ENCODE data around the gene KCNJ15. TPM values are rescaled to one million over a fixed set of nuclear protein-coding genes. Genes with fewer than 3 reads are reported as not detected.

The KCNJ15 gene
- total RNA-seq, 1 donor from 2014 or later = not detected

DNA sequence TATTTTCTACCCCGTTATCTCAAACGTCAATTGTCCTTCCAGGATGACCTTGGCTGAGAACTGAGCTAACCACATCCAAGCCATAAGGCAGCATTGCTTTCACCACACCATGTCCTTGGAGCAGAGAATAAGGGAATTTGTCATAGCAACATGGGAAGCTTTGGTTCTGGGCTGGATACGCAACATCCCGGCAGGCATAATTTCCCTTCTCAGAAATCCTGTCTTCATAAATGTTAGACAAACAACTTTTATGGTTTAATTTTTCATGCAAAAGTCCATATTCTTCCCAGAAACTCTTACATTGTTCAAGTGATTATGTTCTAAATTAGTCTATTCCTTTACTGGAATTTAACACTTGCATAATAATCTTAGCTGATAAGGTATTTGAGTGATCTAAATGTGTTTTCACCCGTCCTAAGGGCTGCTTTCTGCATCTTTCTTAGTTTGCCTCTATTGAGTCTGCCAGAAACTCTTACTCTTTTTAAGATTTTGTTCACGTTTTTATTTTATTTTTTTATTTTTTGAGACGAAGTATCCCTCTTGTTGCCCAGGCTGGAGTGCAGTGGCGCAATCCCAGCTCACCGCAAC is 51.8 kb downstream of the KCNJ15 start:
- H3K27me3 Mint-ChIP-seq (ENCODE audit: unreplicated experiment) = no peaks in the 10 kb centered on the region
- no peaks in the 10 kb centered on the region for H3K36me3 Mint-ChIP-seq (ENCODE audit: unreplicated experiment)
- TF ChIP-seq, protein P1, sequence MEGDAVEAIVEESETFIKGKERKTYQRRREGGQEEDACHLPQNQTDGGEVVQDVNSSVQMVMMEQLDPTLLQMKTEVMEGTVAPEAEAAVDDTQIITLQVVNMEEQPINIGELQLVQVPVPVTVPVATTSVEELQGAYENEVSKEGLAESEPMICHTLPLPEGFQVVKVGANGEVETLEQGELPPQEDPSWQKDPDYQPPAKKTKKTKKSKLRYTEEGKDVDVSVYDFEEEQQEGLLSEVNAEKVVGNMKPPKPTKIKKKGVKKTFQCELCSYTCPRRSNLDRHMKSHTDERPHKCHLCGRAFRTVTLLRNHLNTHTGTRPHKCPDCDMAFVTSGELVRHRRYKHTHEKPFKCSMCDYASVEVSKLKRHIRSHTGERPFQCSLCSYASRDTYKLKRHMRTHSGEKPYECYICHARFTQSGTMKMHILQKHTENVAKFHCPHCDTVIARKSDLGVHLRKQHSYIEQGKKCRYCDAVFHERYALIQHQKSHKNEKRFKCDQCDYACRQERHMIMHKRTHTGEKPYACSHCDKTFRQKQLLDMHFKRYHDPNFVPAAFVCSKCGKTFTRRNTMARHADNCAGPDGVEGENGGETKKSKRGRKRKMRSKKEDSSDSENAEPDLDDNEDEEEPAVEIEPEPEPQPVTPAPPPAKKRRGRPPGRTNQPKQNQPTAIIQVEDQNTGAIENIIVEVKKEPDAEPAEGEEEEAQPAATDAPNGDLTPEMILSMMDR (IDR thresholded peaks at IDR 0.05; ENCODE audit: partially characterized antibody, unreplicated experiment) = no peak
- no peaks in the 10 kb centered on the region for H3K4me1 Mint-ChIP-seq (ENCODE audit: low read depth, unreplicated experiment)
- no peak overlapping the region for H3K4me3 Mint-ChIP-seq (ENCODE audit: unreplicated experiment)
- no peak for DNase-seq
- no peaks in the 10 kb centered on the region for H3K9me3 Mint-ChIP-seq (ENCODE audit: unreplicated experiment)
- no peak overlapping the region for H3K27ac Mint-ChIP-seq (ENCODE audit: unreplicated experiment)

DNA sequence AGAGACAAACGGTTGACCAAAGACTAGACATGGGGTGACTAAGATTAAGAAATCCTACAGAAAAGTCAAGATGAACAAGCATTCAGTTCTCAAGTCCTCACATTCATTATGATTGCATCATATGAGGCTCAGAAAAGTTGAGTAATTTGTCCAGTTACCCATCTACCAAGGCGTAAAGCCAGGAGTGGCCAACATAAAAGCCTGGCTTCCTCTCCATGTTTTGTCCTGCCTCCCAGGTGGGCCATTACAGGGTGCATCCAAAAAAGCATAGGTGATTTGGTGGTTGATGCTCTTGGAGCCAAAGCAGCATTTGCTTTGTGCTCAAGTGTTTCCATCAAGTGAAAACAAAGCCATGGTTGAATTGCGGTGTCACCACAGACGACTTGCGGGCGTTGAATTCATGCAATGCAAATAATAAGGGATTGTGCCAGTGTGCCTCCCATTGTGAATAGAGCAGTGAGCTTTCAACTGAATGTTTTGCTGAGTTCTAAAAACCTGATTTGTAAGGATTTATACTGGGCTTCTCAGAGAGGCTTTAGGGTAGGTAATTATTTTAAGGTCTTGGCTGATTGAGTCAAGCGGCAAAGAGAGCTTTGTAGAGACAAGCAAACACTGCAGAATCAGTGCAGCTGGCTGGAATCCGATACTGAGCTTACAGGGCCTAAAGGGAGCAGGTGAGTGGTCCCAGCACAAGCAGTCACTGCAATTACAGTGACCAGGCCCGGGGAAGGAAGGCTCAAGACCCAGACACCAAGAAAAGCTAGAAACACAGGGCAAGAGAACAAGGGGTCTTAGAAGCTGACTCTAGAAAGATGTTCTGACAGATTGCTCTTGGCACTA is 54.1 kb downstream of the KCNJ15 start:
- peaks cover 2% of the 10 kb centered on the region for H3K9me3 Mint-ChIP-seq (ENCODE audit: unreplicated experiment)
- no peaks in the 10 kb centered on the region for H3K27me3 Mint-ChIP-seq (ENCODE audit: unreplicated experiment)
- TF ChIP-seq, protein P1 (IDR thresholded peaks at IDR 0.05; ENCODE audit: partially characterized antibody, unreplicated experiment) = no peak
- H3K4me1 Mint-ChIP-seq (ENCODE audit: low read depth, unreplicated experiment) = peaks cover 8% of the 10 kb centered on the region
- no peak overlapping the region for H3K27ac Mint-ChIP-seq (ENCODE audit: unreplicated experiment)
- H3K4me3 Mint-ChIP-seq (ENCODE audit: unreplicated experiment) = no peak overlapping the region
- no peaks in the 10 kb centered on the region for H3K36me3 Mint-ChIP-seq (ENCODE audit: unreplicated experiment)
- no peak for DNase-seq

GRCh38 chr21:38311765-38312164 is 55.0 kb downstream of the KCNJ15 start:
- Mint-ChIP-seq H3K27ac (ENCODE audit: unreplicated experiment) (no peak overlapping the region), H3K4me3 (ENCODE audit: unreplicated experiment) (no peak overlapping the region), H3K9me3 (ENCODE audit: unreplicated experiment) (peaks cover 2% of the 10 kb centered on the region), H3K36me3 (ENCODE audit: unreplicated experiment) (no peaks in the 10 kb centered on the region), H3K27me3 (ENCODE audit: unreplicated experiment) (no peaks in the 10 kb centered on the region), H3K4me1 (ENCODE audit: low read depth, unreplicated experiment) (peaks cover 8% of the 10 kb centered on the region)
- TF ChIP-seq, protein P1 (IDR thresholded peaks at IDR 0.05; ENCODE audit: partially characterized antibody, unreplicated experiment) = no peak
- no peak for DNase-seq

DNA sequence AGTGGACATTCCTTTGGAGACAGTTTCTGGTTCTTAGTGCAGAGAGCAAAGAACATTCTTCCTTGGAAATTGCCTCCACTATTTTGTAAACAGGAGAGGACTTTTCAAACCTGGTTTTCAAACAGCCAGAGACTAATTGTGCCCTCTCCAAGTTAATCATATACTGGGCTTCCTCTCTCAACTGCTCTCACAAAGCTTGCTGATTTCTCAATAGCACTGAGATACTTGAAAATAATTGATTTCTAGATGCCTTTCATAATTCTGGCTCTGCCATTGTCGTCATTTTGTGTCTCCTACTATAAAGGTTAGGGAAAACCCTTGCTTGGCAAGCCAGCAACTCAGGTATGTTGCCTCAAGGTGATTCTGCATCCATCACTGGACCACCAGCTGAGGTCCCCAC is 56.0 kb downstream of the KCNJ15 start:
- no peaks in the 10 kb centered on the region for H3K36me3 Mint-ChIP-seq (ENCODE audit: unreplicated experiment)
- TF ChIP-seq, protein P1 (IDR thresholded peaks at IDR 0.05; ENCODE audit: partially characterized antibody, unreplicated experiment) = no peak
- peaks cover 8% of the 10 kb centered on the region for H3K4me1 Mint-ChIP-seq (ENCODE audit: low read depth, unreplicated experiment)
- no peak overlapping the region for H3K4me3 Mint-ChIP-seq (ENCODE audit: unreplicated experiment)
- no peaks in the 10 kb centered on the region for H3K27me3 Mint-ChIP-seq (ENCODE audit: unreplicated experiment)
- DNase-seq = no peak
- no peak overlapping the region for H3K27ac Mint-ChIP-seq (ENCODE audit: unreplicated experiment)
- H3K9me3 Mint-ChIP-seq (ENCODE audit: unreplicated experiment) = peaks cover 2% of the 10 kb centered on the region

- H3K4me1 Mint-ChIP-seq (ENCODE audit: low read depth, unreplicated experiment) = peaks cover 8% of the 10 kb centered on the region
- no peak overlapping the region for H3K27ac Mint-ChIP-seq (ENCODE audit: unreplicated experiment)
- no peaks in the 10 kb centered on the region for H3K27me3 Mint-ChIP-seq (ENCODE audit: unreplicated experiment)
- TF ChIP-seq, protein P1 (IDR thresholded peaks at IDR 0.05; ENCODE audit: partially characterized antibody, unreplicated experiment) = no peak
- no peak overlapping the region for H3K4me3 Mint-ChIP-seq (ENCODE audit: unreplicated experiment)
- no peaks in the 10 kb centered on the region for H3K36me3 Mint-ChIP-seq (ENCODE audit: unreplicated experiment)
- peaks cover 2% of the 10 kb centered on the region for H3K9me3 Mint-ChIP-seq (ENCODE audit: unreplicated experiment)
- no peak for DNase-seq
Observed at GRCh38 chr21:38314558-38314957, 57.8 kb downstream of the KCNJ15 start.
